DOHH2 (cell line): ENCODE measurements around the gene TCF25.

Experiments used
- H3F3A ChIP-seq: fragments of 200-600 bp; sonication (generic), shearing (Covaris generic); 2 replicates; pipeline ENCODE4 v1.6.0; 2016; ENCODE audit warnings: antibody characterized with exemption, mild to moderate bottlenecking; ENCODE audit not compliant: control insufficient read depth, insufficient read depth
- H3K27ac ChIP-seq: fragments of 200-600 bp; sonication (generic); 2 replicates; pipeline ENCODE4 v1.5.1; 2014; ENCODE audit warnings: low read depth, mild to moderate bottlenecking, low read length, moderate library complexity
- H3K27me3 ChIP-seq: fragments of 200-600 bp; sonication (generic); 2 replicates; pipeline ENCODE4 v1.6.1; 2014; ENCODE audit warnings: mild to moderate bottlenecking, low read length, mixed read lengths; ENCODE audit not compliant: control insufficient read depth
- H3K36me3 ChIP-seq: fragments of 200-600 bp; sonication (generic); 2 replicates; pipeline ENCODE4 v1.6.1; 2014; ENCODE audit warnings: mild to moderate bottlenecking, low read length, moderate library complexity, mixed read lengths; ENCODE audit not compliant: control insufficient read depth
- H3K4me1 ChIP-seq: fragments of 200-600 bp; sonication (generic); 2 replicates; pipeline ENCODE4 v1.6.1; 2014; ENCODE audit warnings: mild to moderate bottlenecking, low read length, mixed read lengths; ENCODE audit not compliant: control insufficient read depth
- H3K4me2 ChIP-seq: fragments of 200-600 bp; sonication (generic); 2 replicates; pipeline ENCODE4 v1.6.0; 2014; ENCODE audit warnings: mild to moderate bottlenecking, low read length, moderate library complexity
- H3K4me3 ChIP-seq: fragments of 200-600 bp; sonication (generic); 2 replicates; pipeline ENCODE4 v1.5.1; 2014; ENCODE audit warnings: mild to moderate bottlenecking, low read length, mixed read lengths
- H3K79me2 ChIP-seq: fragments of 200-600 bp; sonication (generic); 2 replicates; pipeline ENCODE4 v1.6.1; 2014; ENCODE audit warnings: mild to moderate bottlenecking, low read length, mixed read lengths; ENCODE audit not compliant: control insufficient read depth
- H3K9me2 ChIP-seq: fragments of 200-600 bp; sonication (generic); replicated peaks from 2 replicates; pipeline ENCODE4 v1.6.1; 2014; ENCODE audit warnings: mild to moderate bottlenecking, low read length, mixed read lengths; ENCODE audit not compliant: control insufficient read depth
- H3K9me3 ChIP-seq: fragments of 200-600 bp; sonication (generic); 2 replicates; pipeline ENCODE4 v1.6.1; 2014; ENCODE audit warnings: antibody characterized with exemption, low read length, mixed read lengths; ENCODE audit not compliant: control insufficient read depth, insufficient read depth
- H4K20me1 ChIP-seq: fragments of 200-600 bp; sonication (generic); 2 replicates; pipeline ENCODE4 v1.6.0; 2014; ENCODE audit warnings: low read depth, mild to moderate bottlenecking, antibody characterized with exemption, low read length, moderate library complexity; ENCODE audit not compliant: control insufficient read depth, insufficient read depth
- CTCF ChIP-seq: fragments of 200-600 bp; sonication (generic); IDR thresholded peaks from one replicate; pipeline ENCODE4 v1.5.1; 2014; ENCODE audit warnings: antibody characterized with exemption, mild to moderate bottlenecking, low read depth, low read length; ENCODE audit not compliant: poor library complexity, severe bottlenecking
- EZH2phosphoT487 ChIP-seq: fragments of 200-600 bp; sonication (generic); IDR thresholded peaks from 2 replicates; pipeline ENCODE4 v1.6.1; 2017; ENCODE audit warnings: borderline replicate concordance, mild to moderate bottlenecking, antibody characterized with exemption, low read length, moderate library complexity, mixed read lengths

TCF25 gene

DNA sequence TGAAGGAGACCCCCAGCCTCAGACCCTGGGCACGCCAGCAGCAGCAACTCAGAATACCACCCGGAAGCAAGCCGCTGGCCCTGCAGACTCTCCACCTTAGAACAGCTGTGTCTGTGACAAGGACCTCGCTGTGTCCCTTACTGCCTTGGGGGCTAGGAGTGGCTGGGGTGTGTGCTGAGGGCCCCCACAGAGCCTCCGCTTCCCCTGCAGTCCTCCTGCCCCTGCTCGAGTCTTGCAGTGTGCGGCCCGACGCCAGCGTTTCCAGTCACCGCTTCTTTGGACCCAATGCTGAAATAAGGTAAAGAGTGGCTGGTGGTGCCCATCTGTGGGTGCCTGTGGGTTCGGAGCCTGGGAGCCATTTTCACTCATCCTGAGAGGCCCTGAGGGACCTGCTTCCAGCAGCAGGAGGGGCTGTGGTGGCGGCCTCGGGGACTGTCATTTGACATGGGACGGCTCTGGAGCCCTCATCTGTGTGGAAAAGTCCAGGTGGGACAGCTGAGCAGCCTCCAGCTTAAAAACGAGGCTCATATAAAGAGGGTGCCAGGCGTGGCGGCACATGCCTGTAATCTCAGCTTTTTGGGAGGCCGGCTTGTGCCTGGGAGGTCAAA is 30.6 kb downstream of the TCF25 start:
- no peak overlapping the region for H3K27ac ChIP-seq
- no peak overlapping the region for H3K4me2 ChIP-seq
- TF ChIP-seq CTCF (no peak), EZH2phosphoT487 (no peak)
- H3K9me3 ChIP-seq = peaks cover 7% of the 10 kb centered on the region; the same call in 1 of the 2 replicates
- H3K4me3 ChIP-seq = no peak overlapping the region
- peaks cover 71% of the 10 kb centered on the region for H3K36me3 ChIP-seq
- no peaks in the 10 kb centered on the region for H3K79me2 ChIP-seq
- peaks cover 9% of the 10 kb centered on the region for H3K4me1 ChIP-seq
- no peaks in the 10 kb centered on the region for H3K9me2 ChIP-seq
- H3F3A ChIP-seq = peaks cover 5% of the 10 kb centered on the region
- no peaks in the 10 kb centered on the region for H4K20me1 ChIP-seq
- H3K27me3 ChIP-seq = no peaks in the 10 kb centered on the region

DNA sequence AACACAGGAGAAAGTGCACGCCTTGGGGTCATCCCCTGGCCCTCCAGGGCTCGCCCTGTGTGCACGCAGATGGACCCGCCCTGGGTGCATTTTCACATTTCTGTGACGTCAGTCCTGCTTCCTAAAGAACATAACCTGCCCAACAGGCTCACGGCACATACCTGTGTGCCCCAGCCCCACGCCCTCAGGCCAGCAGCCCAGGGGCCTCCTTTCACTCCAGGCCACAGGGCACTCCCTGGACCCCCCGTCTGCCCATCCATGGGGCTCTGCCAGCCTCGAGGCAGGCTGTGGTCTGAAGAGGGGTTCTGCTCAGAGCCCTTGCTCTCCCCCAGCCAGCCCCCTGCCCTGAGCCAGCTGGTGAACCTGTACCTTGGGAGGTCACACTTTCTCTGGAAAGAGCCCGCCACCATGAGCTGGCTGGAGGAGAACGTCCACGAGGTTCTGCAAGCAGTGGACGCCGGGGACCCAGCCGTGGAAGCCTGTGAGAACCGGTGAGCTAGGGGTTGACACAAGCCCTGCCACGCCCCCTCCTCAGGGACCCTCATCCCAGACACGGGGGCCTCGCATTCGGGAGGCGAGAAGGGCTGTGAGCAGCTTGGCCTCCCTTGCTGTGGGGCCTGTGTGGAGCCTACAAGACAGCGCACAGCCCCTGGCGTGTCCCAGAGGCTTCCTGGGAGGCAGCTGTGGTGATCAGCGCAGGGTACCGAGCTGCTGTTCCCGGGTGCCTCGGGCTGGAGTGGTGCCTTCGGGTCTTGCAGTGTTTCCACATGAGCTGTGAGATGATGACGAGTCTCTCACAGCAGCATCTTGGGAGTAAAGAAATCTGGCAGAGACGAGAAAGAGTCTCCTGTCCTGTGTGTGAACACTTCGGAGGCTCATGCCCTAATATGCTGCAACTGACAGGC is 31.5 kb downstream of the TCF25 start:
- Histone ChIP-seq H3K36me3 (peaks cover 69% of the 10 kb centered on the region), H3F3A (peaks cover 11% of the 10 kb centered on the region), H3K4me1 (peaks cover 18% of the 10 kb centered on the region), H3K4me3 (no peak overlapping the region), H3K4me2 (no peak overlapping the region), H3K9me2 (no peaks in the 10 kb centered on the region), H3K79me2 (no peaks in the 10 kb centered on the region), H3K27ac (no peak overlapping the region), H4K20me1 (no peaks in the 10 kb centered on the region), H3K9me3 (peaks cover 7% of the 10 kb centered on the region; the same call in 1 of the 2 replicates), H3K27me3 (no peaks in the 10 kb centered on the region)
- no peak for TF ChIP-seq EZH2phosphoT487
- TF ChIP-seq CTCF = no peak

DNA sequence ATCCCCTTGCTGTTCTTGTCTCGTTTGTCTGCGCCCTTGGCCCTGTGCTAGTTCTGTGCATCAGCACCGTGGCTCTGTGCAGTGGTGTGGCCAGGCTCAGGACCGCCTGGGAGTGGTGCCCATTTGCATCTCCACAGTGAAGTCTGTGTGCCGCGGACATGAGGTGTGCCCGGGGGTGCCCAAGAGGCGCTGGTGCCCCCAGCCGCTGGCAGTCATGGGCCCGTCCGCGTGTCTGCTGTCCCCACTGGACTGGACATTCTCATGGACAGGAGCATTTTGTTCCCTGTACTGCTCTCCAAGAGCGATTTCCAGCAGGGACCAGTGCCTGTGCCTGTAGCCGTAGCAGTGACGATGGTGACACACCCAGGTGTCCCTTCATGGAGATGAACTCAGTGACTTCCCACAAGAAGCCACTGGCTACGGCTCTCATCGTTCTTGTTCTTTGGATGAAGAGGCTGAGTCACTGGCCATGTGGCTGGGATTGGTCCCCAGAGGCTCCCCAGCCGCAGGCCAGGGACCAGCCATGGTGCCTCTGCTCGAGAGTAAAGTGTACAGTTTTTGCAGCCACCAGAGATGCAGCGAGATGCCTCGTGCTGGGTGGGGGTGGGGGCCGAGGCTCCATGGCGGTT is 32.2 kb downstream of the TCF25 start:
- no peak overlapping the region for H3K27ac ChIP-seq
- H3K27me3 ChIP-seq = no peaks in the 10 kb centered on the region
- H3K4me2 ChIP-seq = no peak overlapping the region
- H3K9me3 ChIP-seq = peaks cover 7% of the 10 kb centered on the region; the same call in 1 of the 2 replicates
- H3K4me3 ChIP-seq = no peak overlapping the region
- no peaks in the 10 kb centered on the region for H4K20me1 ChIP-seq
- peaks cover 11% of the 10 kb centered on the region for H3F3A ChIP-seq
- H3K4me1 ChIP-seq = peaks cover 25% of the 10 kb centered on the region
- H3K9me2 ChIP-seq = no peaks in the 10 kb centered on the region
- 0 out of 2 replicates have a peak, but pooled peaks cover 5% of the 10 kb centered on the region for H3K79me2 ChIP-seq
- TF ChIP-seq CTCF (no peak), EZH2phosphoT487 (no peak)
- peaks cover 70% of the 10 kb centered on the region for H3K36me3 ChIP-seq
